Peyer's patch (tissue), 4 donors: ENCODE data around the gene UTS2R.

ENCODE experiments used
- CTCF ChIP-seq, 6 experiments: fragments of 450-650 bp in 4 of 6; fragments of 200-600 bp in 2 of 6; sonication (generic) in 1 of 6; IDR thresholded peaks; one replicate each; pipeline ENCODE4 v1.5.1; 2017 to 2019; ENCODE audit warnings: antibody characterized with exemption in 6 of 6, mild to moderate bottlenecking in 3 of 6, moderate library complexity in 1 of 6
- POLR2A ChIP-seq, 2 donors: fragments of 450-650 bp; IDR thresholded peaks; one replicate each; pipeline ENCODE4 v1.5.1; 2017; ENCODE audit warnings: antibody characterized with exemption in 2 of 2, mild to moderate bottlenecking in 2 of 2, moderate library complexity in 2 of 2

GRCh38 chr17:82322526-82323453 lies 48.8 kb upstream of the UTS2R start:
- no peak for TF ChIP-seq POLR2A (IDR thresholded peaks at IDR 0.05)
- no peak for TF ChIP-seq CTCF (IDR thresholded peaks at IDR 0.05)
